ENCODE measurements around the gene SIK3.
"Not testable (repeated sequence)": the region's sequence is repeated elsewhere in the genome, so short reads cannot be mapped to it uniquely, and the experiment has no call there.

The SIK3 gene

DNA sequence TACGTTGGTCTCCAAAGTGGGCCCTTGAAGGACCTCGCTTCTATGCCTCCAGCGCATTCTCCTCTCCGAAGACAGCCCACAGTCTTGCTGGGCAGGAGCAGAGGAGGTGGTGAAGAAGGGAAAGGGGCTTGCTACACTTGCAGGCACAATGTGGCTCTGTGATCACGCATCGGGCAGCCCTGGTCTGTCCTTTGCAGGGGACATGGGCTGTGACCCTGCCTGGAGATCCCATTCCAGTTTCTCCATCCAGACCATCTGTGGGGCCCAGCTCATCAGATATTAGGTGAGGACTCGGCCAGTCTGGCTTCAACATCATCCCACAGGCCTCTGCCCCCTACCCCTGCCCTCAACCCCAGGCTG lies 261.6 kb downstream of the SIK3 start:
- WGBS (ENCODE audit: insufficient coverage, insufficient read length), result no CpG with 5 or more reads among the region's 7 CpGs
- no peaks in the 10 kb centered on the region for H3K9me3 ChIP-seq (ENCODE audit: control insufficient read depth, insufficient read depth, low read length)
- H3K4me3 ChIP-seq (ENCODE audit: low read length), result no peak overlapping the region
- no peak for DNase-seq (ENCODE audit: low read depth, low spot score)
- H3K4me1 ChIP-seq (ENCODE audit: control insufficient read depth, insufficient read depth, low read length), result peaks cover 4% of the 10 kb centered on the region
- H3K36me3 ChIP-seq (ENCODE audit: control insufficient read depth, insufficient read depth, low read length), result no peaks in the 10 kb centered on the region
- no peaks in the 10 kb centered on the region for H3K27me3 ChIP-seq (ENCODE audit: control insufficient read depth, insufficient read depth, low read length)
- no peak overlapping the region for H3K27ac ChIP-seq (ENCODE audit: low read length)

DNA sequence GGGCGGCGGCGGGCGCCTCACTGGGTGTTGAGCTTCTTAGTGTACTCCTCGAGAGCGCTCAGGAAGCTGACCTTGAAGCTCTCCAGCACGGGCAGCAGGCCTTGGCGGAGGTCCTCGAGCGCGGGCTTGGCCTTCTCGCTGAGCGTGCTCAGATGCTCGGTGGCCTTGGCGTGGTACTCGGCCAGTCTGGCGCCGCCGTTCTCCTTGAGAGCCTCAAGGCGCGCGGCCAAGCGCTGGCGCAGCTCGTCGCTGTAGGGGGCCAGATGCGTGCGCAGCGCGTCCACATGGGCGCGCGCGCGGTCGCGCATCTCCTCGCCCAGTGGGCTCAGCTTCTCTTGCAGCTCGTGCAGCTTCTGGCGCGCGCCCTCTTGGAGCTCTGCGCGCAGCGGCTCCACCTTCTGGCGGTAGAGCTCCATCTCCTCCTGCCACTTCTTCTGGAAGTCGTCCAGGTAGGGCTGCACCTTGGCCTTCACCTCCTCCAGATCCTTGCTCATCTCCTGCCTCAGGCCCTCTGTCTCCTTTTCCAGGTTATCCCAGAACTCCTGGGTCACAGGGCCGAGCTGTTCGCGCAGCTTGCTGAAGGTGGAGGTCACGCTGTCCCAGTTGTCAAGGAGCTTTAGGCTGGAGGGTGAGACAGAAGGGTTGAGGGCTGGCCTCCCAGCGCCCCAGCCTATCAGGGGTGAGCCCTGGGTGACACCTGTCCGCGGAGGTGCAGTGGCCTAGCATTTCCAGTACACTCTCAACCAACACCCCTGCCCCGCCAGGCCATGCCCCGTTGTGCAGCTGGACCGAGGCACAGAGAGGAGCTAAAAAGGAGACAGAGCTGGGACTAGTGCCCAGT lies 262.2 kb downstream of the SIK3 start:
- no peak overlapping the region for H3K27ac ChIP-seq (ENCODE audit: low read length)
- H3K27me3 ChIP-seq (ENCODE audit: control insufficient read depth, insufficient read depth, low read length), result no peaks in the 10 kb centered on the region
- H3K9me3 ChIP-seq (ENCODE audit: control insufficient read depth, insufficient read depth, low read length), result no peaks in the 10 kb centered on the region
- no CpG with 5 or more reads among the region's 57 CpGs for WGBS (ENCODE audit: insufficient coverage, insufficient read length)
- H3K36me3 ChIP-seq (ENCODE audit: control insufficient read depth, insufficient read depth, low read length), result no peaks in the 10 kb centered on the region
- peaks cover 4% of the 10 kb centered on the region for H3K4me1 ChIP-seq (ENCODE audit: control insufficient read depth, insufficient read depth, low read length)
- H3K4me3 ChIP-seq (ENCODE audit: low read length), result peak overlapping the region; percentile 63; the same call in 1 of the 2 replicates
- DNase-seq (ENCODE audit: low read depth, low spot score), result peak; percentile 82

DNA sequence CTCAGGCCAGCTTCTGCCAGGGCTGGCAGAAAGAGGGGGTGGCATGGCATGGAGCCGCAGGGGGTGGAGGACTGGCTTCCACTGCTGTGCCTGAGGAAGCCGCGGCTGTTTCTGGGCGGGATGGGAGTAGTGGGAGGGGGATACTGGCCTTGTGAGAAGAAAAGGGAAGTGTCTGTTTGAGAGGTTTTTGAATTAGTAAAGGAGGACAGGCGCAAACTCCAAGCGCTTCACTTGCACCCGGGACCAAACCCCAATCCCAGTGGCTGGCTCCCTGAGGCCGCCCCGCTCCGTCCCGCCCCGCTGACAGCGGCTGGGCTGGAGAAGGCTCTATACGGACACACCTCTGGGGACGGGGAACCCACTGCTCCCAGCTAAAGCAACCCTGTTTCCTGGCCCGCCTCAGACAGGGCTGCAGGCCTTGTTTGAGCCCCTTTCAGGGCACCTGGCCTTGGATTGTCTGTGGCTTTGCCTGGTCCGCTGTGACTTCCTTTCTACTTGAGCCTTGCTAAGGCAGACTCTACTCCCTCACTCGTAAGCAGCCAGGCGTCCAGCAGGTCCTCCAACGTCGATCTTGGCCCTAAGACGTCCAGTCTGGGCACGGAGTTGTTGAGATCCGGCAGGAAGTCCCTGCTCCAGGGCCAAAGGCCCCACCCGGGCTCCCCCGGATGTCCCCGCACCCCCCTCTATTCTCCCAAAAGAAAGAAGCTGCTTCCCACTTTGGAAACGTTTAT lies 263.0 kb downstream of the SIK3 start:
- H3K27ac ChIP-seq (ENCODE audit: low read length), result no peak overlapping the region

DNA sequence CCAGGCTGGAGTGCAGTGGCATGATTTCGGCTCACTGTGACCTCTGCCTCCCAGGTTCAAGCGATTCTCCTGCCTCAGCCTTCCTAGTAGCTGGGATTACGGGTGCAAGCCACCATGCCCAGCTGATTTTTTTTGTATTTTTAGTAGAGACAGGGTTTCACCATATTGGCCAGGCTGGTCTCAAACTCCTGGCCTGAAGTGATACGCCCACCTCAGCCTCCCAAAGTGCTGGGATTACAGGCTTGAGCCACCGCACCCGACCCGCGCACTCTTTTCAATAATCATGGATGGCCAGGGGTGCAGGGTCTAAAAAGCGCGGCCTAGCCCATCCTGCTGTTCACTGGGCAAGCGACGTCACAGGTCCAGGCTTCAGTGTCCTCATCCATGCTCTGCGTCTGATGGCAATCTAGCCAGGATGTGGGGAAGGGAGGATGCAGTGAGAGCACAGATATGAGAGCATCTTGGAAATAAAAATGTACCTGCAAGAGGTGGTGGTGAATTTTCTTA lies 263.6 kb downstream of the SIK3 start:
- H3K4me3 ChIP-seq (ENCODE audit: low read length); H3K9me3 ChIP-seq (ENCODE audit: control insufficient read depth, insufficient read depth, low read length); H3K27ac ChIP-seq (ENCODE audit: low read length); H3K36me3 ChIP-seq (ENCODE audit: control insufficient read depth, insufficient read depth, low read length); DNase-seq (ENCODE audit: low read depth, low spot score); H3K27me3 ChIP-seq (ENCODE audit: control insufficient read depth, insufficient read depth, low read length); H3K4me1 ChIP-seq (ENCODE audit: control insufficient read depth, insufficient read depth, low read length): not testable (repeated sequence)
- WGBS (ENCODE audit: insufficient coverage, insufficient read length), result no CpG with 5 or more reads among the region's 13 CpGs

More for the DNA sequence above, 263.0 kb downstream of the SIK3 start:
- Histone ChIP-seq H3K9me3 (ENCODE audit: control insufficient read depth, insufficient read depth, low read length) (no peaks in the 10 kb centered on the region), H3K4me1 (ENCODE audit: control insufficient read depth, insufficient read depth, low read length) (peaks cover 4% of the 10 kb centered on the region), H3K27me3 (ENCODE audit: control insufficient read depth, insufficient read depth, low read length) (no peaks in the 10 kb centered on the region), H3K4me3 (ENCODE audit: low read length) (peak overlapping the region; percentile 63; the same call in 1 of the 2 replicates), H3K36me3 (ENCODE audit: control insufficient read depth, insufficient read depth, low read length) (no peaks in the 10 kb centered on the region)
- DNase-seq (ENCODE audit: low read depth, low spot score), result no peak
- WGBS (ENCODE audit: insufficient coverage, insufficient read length), result no CpG with 5 or more reads among the region's 28 CpGs

DNA sequence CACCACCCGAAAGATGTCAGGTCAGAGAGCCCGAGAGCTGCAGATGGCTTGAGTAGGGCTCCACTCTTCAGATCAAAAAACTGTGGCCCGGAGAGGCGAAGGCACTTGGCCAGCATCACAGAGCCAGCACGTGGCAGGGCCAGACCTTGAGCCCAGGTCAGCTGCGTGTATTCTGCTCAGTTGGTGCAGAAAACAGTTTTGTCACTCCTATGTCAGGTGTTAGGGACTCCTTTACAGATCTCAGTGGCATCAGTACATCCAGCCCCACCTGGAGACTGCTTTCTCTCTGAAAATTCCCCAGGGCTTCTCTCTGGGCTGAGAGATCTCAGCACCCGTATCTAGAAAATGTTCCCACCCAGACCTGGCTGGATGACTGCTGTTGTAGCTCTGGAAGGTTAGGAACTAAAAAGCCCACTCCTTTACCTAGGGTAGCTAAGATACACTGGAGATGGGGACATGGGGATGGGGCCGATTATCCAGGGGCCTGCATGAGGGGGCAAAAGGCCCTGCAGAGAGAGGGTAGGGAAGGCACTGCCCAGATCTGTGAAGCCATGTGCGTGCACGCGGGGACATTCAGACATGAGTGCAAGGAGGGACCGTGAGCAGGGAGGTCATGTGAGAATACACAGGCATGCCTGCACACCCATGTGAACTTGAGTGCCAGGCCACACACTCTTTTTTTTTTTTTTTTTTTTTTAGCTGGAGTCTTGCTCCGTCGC lies 264.3 kb downstream of the SIK3 start:
- no peak overlapping the region for H3K4me3 ChIP-seq (ENCODE audit: low read length)
- no peaks in the 10 kb centered on the region for H3K9me3 ChIP-seq (ENCODE audit: control insufficient read depth, insufficient read depth, low read length)
- no peak for DNase-seq (ENCODE audit: low read depth, low spot score)
- H3K27me3 ChIP-seq (ENCODE audit: control insufficient read depth, insufficient read depth, low read length), result no peaks in the 10 kb centered on the region
- H3K27ac ChIP-seq (ENCODE audit: low read length), result no peak overlapping the region
- no peaks in the 10 kb centered on the region for H3K36me3 ChIP-seq (ENCODE audit: control insufficient read depth, insufficient read depth, low read length)
- no CpG with 5 or more reads among the region's 14 CpGs for WGBS (ENCODE audit: insufficient coverage, insufficient read length)
- peaks cover 4% of the 10 kb centered on the region for H3K4me1 ChIP-seq (ENCODE audit: control insufficient read depth, insufficient read depth, low read length)

DNA sequence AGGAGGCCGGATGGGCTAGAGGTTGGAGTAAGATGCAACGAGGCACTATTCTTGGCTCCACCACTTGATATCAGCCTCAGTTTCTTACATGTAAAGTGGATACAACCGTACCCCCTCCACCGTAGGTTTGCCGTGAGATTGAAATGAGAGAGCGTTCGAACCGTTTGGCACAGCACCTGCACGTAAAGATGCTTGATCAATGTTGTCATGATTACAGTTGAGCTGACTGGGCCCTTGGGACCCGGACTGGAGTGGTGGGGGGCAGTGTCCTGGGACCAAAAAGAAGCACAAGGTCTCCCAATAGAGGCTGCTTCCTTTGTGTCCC lies 264.8 kb downstream of the SIK3 start:
- Histone ChIP-seq H3K4me1 (ENCODE audit: control insufficient read depth, insufficient read depth, low read length) (peaks cover 4% of the 10 kb centered on the region), H3K9me3 (ENCODE audit: control insufficient read depth, insufficient read depth, low read length) (no peaks in the 10 kb centered on the region), H3K36me3 (ENCODE audit: control insufficient read depth, insufficient read depth, low read length) (no peaks in the 10 kb centered on the region), H3K4me3 (ENCODE audit: low read length) (no peak overlapping the region), H3K27ac (ENCODE audit: low read length) (no peak overlapping the region), H3K27me3 (ENCODE audit: control insufficient read depth, insufficient read depth, low read length) (no peaks in the 10 kb centered on the region)
- no CpG with 5 or more reads among the region's 10 CpGs for WGBS (ENCODE audit: insufficient coverage, insufficient read length)
- no peak for DNase-seq (ENCODE audit: low read depth, low spot score)

DNA sequence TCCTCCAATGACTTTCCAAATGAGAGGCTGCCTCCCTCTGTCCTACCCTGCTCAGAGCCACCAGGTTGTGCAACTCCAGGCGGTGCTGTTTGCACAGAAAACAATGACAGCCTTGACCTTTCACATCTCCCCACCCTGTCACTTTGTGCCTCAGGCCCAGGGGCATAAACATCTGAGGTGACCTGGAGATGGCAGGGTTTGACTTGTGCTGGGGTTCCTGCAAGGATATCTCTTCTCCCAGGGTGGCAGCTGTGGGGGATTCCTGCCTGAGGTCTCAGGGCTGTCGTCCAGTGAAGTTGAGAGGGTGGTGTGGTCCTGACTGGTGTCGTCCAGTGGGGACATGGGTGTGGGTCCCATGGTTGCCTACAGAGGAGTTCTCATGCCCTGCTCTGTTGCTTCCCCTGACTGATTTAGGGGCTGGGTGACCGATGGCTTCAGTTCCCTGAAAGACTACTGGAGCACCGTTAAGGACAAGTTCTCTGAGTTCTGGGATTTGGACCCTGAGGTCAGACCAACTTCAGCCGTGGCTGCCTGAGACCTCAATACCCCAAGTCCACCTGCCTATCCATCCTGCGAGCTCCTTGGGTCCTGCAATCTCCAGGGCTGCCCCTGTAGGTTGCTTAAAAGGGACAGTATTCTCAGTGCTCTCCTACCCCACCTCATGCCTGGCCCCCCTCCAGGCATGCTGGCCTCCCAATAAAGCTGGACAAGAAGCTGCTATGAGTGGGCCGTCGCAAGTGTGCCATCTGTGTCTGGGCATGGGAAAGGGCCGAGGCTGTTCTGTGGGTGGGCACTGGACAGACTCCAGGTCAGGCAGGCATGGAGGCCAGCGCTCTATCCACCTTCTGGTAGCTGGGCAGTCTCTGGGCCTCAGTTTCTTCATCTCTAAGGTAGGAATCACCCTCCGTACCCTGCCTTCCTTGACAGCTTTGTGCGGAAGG lies 265.6 kb downstream of the SIK3 start:
- no CpG with 5 or more reads among the region's 13 CpGs for WGBS (ENCODE audit: insufficient coverage, insufficient read length)
- no peaks in the 10 kb centered on the region for H3K27me3 ChIP-seq (ENCODE audit: control insufficient read depth, insufficient read depth, low read length)
- no peak for DNase-seq (ENCODE audit: low read depth, low spot score)
- no peak overlapping the region for H3K4me3 ChIP-seq (ENCODE audit: low read length)
- H3K4me1 ChIP-seq (ENCODE audit: control insufficient read depth, insufficient read depth, low read length), result peaks cover 4% of the 10 kb centered on the region
- H3K36me3 ChIP-seq (ENCODE audit: control insufficient read depth, insufficient read depth, low read length), result no peaks in the 10 kb centered on the region
- H3K9me3 ChIP-seq (ENCODE audit: control insufficient read depth, insufficient read depth, low read length), result no peaks in the 10 kb centered on the region
- no peak overlapping the region for H3K27ac ChIP-seq (ENCODE audit: low read length)

DNA sequence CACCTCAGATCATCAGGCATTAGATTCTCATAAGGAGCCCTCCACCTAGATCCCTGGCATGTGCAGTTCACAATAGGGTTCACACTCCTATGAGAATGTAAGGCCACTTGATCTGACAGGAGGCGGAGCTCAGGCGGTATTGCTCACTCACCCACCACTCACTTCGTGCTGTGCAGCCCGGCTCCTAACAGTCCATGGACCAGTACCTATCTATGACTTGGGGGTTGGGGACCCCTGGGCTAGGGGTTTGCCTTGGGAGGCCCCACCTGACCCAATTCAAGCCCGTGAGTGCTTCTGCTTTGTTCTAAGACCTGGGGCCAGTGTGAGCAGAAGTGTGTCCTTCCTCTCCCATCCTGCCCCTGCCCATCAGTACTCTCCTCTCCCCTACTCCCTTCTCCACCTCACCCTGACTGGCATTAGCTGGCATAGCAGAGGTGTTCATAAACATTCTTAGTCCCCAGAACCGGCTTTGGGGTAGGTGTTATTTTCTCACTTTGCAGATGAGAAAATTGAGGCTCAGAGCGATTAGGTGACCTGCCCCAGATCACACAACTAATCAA lies 266.4 kb downstream of the SIK3 start:
- peaks cover 4% of the 10 kb centered on the region for H3K4me1 ChIP-seq (ENCODE audit: control insufficient read depth, insufficient read depth, low read length)
- H3K27me3 ChIP-seq (ENCODE audit: control insufficient read depth, insufficient read depth, low read length), result no peaks in the 10 kb centered on the region
- no peak overlapping the region for H3K4me3 ChIP-seq (ENCODE audit: low read length)
- no peak overlapping the region for H3K27ac ChIP-seq (ENCODE audit: low read length)
- no peaks in the 10 kb centered on the region for H3K9me3 ChIP-seq (ENCODE audit: control insufficient read depth, insufficient read depth, low read length)
- no CpG with 5 or more reads among the region's 7 CpGs for WGBS (ENCODE audit: insufficient coverage, insufficient read length)
- DNase-seq (ENCODE audit: low read depth, low spot score), result no peak
- H3K36me3 ChIP-seq (ENCODE audit: control insufficient read depth, insufficient read depth, low read length), result no peaks in the 10 kb centered on the region

DNA sequence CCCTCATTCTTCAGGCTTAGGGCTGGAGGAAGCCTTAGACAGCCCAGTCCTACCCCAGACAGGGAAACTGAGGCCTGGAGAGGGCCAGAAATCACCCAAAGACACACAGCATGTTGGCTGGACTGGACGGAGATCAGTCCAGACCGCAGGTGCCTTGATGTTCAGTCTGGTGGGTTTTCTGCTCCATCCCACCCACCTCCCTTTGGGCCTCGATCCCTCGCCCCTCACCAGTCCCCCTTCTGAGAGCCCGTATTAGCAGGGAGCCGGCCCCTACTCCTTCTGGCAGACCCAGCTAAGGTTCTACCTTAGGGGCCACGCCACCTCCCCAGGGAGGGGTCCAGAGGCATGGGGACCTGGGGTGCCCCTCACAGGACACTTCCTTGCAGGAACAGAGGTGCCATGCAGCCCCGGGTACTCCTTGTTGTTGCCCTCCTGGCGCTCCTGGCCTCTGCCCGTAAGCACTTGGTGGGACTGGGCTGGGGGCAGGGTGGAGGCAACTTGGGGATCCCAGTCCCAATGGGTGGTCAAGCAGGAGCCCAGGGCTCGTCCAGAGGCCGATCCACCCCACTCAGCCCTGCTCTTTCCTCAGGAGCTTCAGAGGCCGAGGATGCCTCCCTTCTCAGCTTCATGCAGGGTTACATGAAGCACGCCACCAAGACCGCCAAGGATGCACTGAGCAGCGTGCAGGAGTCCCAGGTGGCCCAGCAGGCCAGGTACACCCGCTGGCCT lies 267.9 kb downstream of the SIK3 start:
- Histone ChIP-seq H3K9me3 (ENCODE audit: control insufficient read depth, insufficient read depth, low read length) (no peaks in the 10 kb centered on the region), H3K4me1 (ENCODE audit: control insufficient read depth, insufficient read depth, low read length) (peaks cover under 1% of the 10 kb centered on the region; the same call in 1 of the 2 replicates), H3K27me3 (ENCODE audit: control insufficient read depth, insufficient read depth, low read length) (no peaks in the 10 kb centered on the region), H3K4me3 (ENCODE audit: low read length) (no peak overlapping the region), H3K36me3 (ENCODE audit: control insufficient read depth, insufficient read depth, low read length) (no peaks in the 10 kb centered on the region), H3K27ac (ENCODE audit: low read length) (no peak overlapping the region)
- DNase-seq (ENCODE audit: low read depth, low spot score), result no peak
- WGBS (ENCODE audit: insufficient coverage, insufficient read length), result no CpG with 5 or more reads among the region's 17 CpGs
